ENCODE data around the gene IZUMO2. TPM values are rescaled to one million over a fixed set of nuclear protein-coding genes. Genes with fewer than 3 reads are reported as not detected.
A peak's percentile ranks its signal among the peaks of the same experiment; 100 is the strongest.

IZUMO2 gene
- total and polyA plus RNA-seq, 9 of the 15 experiments (the other 6 are each of a cell fraction or from before 2014, with no cell fraction given), result not detected

GRCh38 chr19:50192463-50193211, 29.6 kb upstream of the IZUMO2 start (continued):
- TF ChIP-seq REST (IDR thresholded peaks at IDR 0.05; ENCODE audit: borderline replicate concordance) (peak; percentile 75), REST (CRISPR knock-in tag; IDR thresholded peaks at IDR 0.05; ENCODE audit: low read depth) (no peak), SP2 (IDR thresholded peaks at IDR 0.05; ENCODE audit: extremely low read depth, low read depth, low read length, poor library complexity, severe bottlenecking) (no peak), EHMT2 (IDR thresholded peaks at IDR 0.05) (0 out of 2 replicates have a peak, but pooled peaks have one; percentile 38)
